HFFc6 (cell line): ENCODE measurements around the gene SCN4A. TPM values are rescaled to one million over a fixed set of nuclear protein-coding genes. Genes with fewer than 3 reads are reported as not detected.
"Not testable (repeated sequence)": the region's sequence is repeated elsewhere in the genome, so short reads cannot be mapped to it uniquely, and the experiment has no call there.

Experiments
- DNase-seq: peaks from one replicate; pipeline ENCODE4 v3.0.0-alpha.2; 2018
- H3K27ac Mint-ChIP-seq: 2 replicates; pipeline ENCODE4 v1.8.0; 2020; ENCODE audit warnings: mild to moderate bottlenecking, mixed read lengths
- H3K27me3 Mint-ChIP-seq: 2 replicates; pipeline ENCODE4 v1.8.0; 2021; ENCODE audit warnings: mild to moderate bottlenecking, moderate library complexity, mixed read lengths; ENCODE audit not compliant: insufficient read depth
- H3K36me3 Mint-ChIP-seq: 2 replicates; pipeline ENCODE4 v1.8.0; 2021; ENCODE audit warnings: low read depth, mixed read lengths
- H3K4me1 Mint-ChIP-seq: 2 replicates; pipeline ENCODE4 v1.8.0; 2020; ENCODE audit warnings: low read depth, mixed read lengths
- H3K4me3 Mint-ChIP-seq: 2 replicates; pipeline ENCODE4 v1.8.0; 2020; ENCODE audit warnings: mild to moderate bottlenecking, moderate library complexity, mixed read lengths
- H3K9me3 Mint-ChIP-seq: 2 replicates; pipeline ENCODE4 v1.8.0; 2020; ENCODE audit warnings: mild to moderate bottlenecking, mixed read lengths
- total RNA-seq, 6 experiments: library from RNA; stranded (reverse); fragmentation: NEBNext Ultra II Directional; extraction: Animal tissue kit (Norgen Biotek cat#: 25700); gene quantifications; 2 replicates in 1 of 6; 3 replicates in 5 of 6; pipeline ENCODE4 v1.2.3, GENCODE V29; 2021
- TF ChIP-seq, protein P1 (sequence below): fragments of 200-600 bp; sonication (generic); IDR thresholded peaks from 2 replicates; pipeline ENCODE4 v1.5.0; 2021; ENCODE audit warnings: antibody characterized with exemption, mild to moderate bottlenecking

The SCN4A gene
- total RNA-seq, 6 experiments from 2014 or later = not detected

GRCh38 chr17:63916566-63917185 lies 56.0 kb downstream of the SCN4A start:
- Mint-ChIP-seq H3K36me3 (no peaks in the 10 kb centered on the region), H3K4me1 (no peaks in the 10 kb centered on the region), H3K27me3 (peaks cover 34% of the 10 kb centered on the region), H3K9me3 (no peaks in the 10 kb centered on the region), H3K4me3 (no peak overlapping the region), H3K27ac (no peak overlapping the region)
- TF ChIP-seq, protein P1, sequence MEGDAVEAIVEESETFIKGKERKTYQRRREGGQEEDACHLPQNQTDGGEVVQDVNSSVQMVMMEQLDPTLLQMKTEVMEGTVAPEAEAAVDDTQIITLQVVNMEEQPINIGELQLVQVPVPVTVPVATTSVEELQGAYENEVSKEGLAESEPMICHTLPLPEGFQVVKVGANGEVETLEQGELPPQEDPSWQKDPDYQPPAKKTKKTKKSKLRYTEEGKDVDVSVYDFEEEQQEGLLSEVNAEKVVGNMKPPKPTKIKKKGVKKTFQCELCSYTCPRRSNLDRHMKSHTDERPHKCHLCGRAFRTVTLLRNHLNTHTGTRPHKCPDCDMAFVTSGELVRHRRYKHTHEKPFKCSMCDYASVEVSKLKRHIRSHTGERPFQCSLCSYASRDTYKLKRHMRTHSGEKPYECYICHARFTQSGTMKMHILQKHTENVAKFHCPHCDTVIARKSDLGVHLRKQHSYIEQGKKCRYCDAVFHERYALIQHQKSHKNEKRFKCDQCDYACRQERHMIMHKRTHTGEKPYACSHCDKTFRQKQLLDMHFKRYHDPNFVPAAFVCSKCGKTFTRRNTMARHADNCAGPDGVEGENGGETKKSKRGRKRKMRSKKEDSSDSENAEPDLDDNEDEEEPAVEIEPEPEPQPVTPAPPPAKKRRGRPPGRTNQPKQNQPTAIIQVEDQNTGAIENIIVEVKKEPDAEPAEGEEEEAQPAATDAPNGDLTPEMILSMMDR = no peak
- no peak for DNase-seq

DNA sequence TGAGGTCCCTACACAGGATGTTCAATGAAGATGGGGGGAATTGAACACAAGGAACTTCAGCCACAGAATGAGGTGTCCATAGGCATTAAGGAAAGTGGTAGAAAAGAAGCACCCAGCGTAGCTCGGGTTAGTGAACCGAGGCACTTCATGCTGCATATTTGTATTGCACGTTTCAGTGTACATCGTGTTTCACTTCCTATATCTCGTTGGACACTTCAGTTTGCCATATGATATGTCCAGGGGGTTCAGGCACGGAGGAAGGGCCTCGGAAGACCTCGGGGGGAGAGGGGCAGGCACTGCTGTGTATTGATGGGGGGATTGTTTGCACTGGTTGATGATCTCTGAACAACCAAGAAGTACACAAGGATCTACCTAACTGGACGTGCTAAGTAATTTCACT lies 57.0 kb downstream of the SCN4A start:
- not testable (repeated sequence) for H3K4me3 Mint-ChIP-seq, H3K36me3 Mint-ChIP-seq, H3K9me3 Mint-ChIP-seq, H3K27ac Mint-ChIP-seq, DNase-seq, H3K4me1 Mint-ChIP-seq
- peaks cover 39% of the 10 kb centered on the region for H3K27me3 Mint-ChIP-seq

- Mint-ChIP-seq H3K4me1 (no peaks in the 10 kb centered on the region), H3K9me3 (no peaks in the 10 kb centered on the region), H3K4me3 (no peak overlapping the region), H3K36me3 (no peaks in the 10 kb centered on the region), H3K27me3 (peaks cover 49% of the 10 kb centered on the region), H3K27ac (no peak overlapping the region)
- TF ChIP-seq, protein P1 = no peak
- no peak for DNase-seq
Observed at GRCh38 chr17:63914471-63914870, 58.2 kb downstream of the SCN4A start.

DNA sequence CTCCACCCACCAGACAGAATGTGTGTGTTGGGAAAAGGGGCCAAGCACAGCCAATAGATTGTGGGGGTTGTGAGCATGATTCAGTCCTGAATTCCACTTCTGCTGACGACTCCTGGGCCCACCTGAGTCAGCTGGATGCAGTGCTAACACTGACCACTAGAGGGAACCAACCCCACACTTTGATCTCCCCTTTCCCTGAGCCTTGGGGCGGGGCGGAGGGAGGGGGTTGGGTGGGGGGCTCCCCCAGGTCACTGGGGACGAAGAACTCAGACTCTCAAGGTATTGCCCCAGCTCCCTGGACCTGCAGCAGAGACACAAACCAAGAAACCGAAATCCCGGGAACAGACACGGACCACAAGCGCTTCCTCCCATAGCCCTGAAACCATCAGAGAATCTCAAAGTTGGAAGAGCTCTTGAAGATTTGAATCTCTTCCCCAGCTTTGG lies 61.0 kb downstream of the SCN4A start:
- Mint-ChIP-seq H3K4me3 (no peak overlapping the region), H3K9me3 (no peaks in the 10 kb centered on the region), H3K36me3 (no peaks in the 10 kb centered on the region), H3K27me3 (peaks cover 65% of the 10 kb centered on the region), H3K4me1 (no peaks in the 10 kb centered on the region), H3K27ac (no peak overlapping the region)
- TF ChIP-seq, protein P1 = peak; percentile 82
- DNase-seq = no peak

DNA sequence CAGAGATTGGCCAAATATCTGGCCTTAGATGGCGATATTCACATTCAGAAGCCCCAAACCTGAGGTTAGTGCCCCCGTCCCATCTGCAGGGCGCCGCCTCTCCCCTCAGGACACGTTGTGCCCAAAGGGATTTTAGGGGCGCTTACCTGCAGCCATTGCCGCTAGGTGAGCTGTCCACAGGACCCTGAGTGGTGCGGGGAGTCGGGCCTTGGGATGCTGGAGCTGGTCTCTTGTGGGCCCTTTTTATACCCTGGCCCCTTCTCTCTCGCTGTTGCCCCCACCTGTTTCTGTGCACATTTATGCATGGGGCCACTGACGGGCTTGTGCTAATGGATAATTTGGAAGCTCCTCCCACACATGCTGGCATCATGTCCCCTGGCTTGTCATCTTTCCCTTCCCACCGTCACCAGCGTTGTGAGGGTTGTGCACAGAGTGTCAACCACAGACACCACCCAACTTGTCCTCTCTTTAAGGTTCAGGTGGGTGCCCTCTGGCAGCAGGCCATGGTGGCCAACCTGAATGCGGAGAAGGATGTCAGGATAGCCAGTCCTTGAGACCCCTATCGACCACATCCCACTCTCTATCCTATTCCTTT lies 61.6 kb downstream of the SCN4A start, which contains the start of gene CSHL1:
CSHL1 (minus strand) TSS at position 218 of the 595 bp plus-strand sequence; CDS start at position 156, 62 bp downstream.
- Mint-ChIP-seq H3K9me3 (no peaks in the 10 kb centered on the region), H3K27me3 (peaks cover 65% of the 10 kb centered on the region), H3K36me3 (no peaks in the 10 kb centered on the region), H3K27ac (no peak within 1 kb of the TSS), H3K4me3 (no peak within 1 kb of the TSS), H3K4me1 (no peaks in the 10 kb centered on the region)
- no peak for DNase-seq
- TF ChIP-seq, protein P1 = no peak

DNA sequence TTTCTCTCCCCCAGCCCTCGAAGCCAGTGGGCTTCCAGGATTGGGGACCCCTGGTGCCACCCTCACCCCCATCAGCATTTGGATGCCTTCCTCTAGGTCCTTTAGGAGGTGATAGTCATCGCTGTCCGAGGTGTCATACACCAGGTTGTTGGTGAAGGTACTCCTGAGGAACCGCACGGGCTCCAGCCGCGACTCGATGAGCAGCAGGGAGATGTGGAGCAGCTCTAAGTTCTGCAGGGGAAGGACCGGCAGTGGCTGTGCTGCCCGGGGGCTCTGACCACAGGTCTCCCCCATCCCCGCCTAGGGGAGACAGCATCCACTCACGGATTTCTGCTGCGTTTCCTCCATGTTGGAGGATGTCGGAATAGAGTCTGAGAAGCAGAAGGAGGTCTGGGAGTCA lies 62.6 kb downstream of the SCN4A start:
- peaks cover 57% of the 10 kb centered on the region for H3K27me3 Mint-ChIP-seq
- no peak overlapping the region for H3K27ac Mint-ChIP-seq
- no peak for DNase-seq
- TF ChIP-seq, protein P1 = no peak
- no peaks in the 10 kb centered on the region for H3K36me3 Mint-ChIP-seq
- no peak overlapping the region for H3K4me3 Mint-ChIP-seq
- H3K9me3 Mint-ChIP-seq = no peaks in the 10 kb centered on the region
- no peaks in the 10 kb centered on the region for H3K4me1 Mint-ChIP-seq

GRCh38 chr17:63909586-63909985 lies 63.1 kb downstream of the SCN4A start:
- not testable (repeated sequence) for H3K4me3 Mint-ChIP-seq, H3K36me3 Mint-ChIP-seq, H3K9me3 Mint-ChIP-seq, H3K27ac Mint-ChIP-seq, DNase-seq, H3K4me1 Mint-ChIP-seq
- H3K27me3 Mint-ChIP-seq = peaks cover 57% of the 10 kb centered on the region
